D721Med (cell line): ENCODE data around the gene ARL13A.
"Not testable (repeated sequence)": the region's sequence is repeated elsewhere in the genome, so short reads cannot be mapped to it uniquely, and the experiment has no call there.

Experiments
- DNase-seq: peaks from one replicate; pipeline ENCODE4 v3.0.0; 2011; ENCODE audit warnings: low spot score; ENCODE audit not compliant: insufficient read length
- FAIRE-seq: peaks from 2 replicates; lab custom pipeline; 2011; peaks lifted over from hg19 to GRCh38; lab: Jason Lieb, UNC
- TF ChIP-seq, protein P1 (sequence below): IDR thresholded peaks from 2 replicates; pipeline ENCODE4 v1.5.1; 2012; ENCODE audit warnings: mild to moderate bottlenecking, control low read depth; ENCODE audit not compliant: insufficient read depth; ENCODE audit errors: missing control alignments

Gene ARL13A

GRCh38 chrX:100969936-100970335, 428 bp downstream of the ARL13A start:
- TF ChIP-seq, protein P1, sequence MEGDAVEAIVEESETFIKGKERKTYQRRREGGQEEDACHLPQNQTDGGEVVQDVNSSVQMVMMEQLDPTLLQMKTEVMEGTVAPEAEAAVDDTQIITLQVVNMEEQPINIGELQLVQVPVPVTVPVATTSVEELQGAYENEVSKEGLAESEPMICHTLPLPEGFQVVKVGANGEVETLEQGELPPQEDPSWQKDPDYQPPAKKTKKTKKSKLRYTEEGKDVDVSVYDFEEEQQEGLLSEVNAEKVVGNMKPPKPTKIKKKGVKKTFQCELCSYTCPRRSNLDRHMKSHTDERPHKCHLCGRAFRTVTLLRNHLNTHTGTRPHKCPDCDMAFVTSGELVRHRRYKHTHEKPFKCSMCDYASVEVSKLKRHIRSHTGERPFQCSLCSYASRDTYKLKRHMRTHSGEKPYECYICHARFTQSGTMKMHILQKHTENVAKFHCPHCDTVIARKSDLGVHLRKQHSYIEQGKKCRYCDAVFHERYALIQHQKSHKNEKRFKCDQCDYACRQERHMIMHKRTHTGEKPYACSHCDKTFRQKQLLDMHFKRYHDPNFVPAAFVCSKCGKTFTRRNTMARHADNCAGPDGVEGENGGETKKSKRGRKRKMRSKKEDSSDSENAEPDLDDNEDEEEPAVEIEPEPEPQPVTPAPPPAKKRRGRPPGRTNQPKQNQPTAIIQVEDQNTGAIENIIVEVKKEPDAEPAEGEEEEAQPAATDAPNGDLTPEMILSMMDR, result no peak
- no peak for DNase-seq
- no peak for FAIRE-seq

- DNase-seq, result no peak
- TF ChIP-seq, protein P1, result no peak
- no peak for FAIRE-seq
These were observed 3.9 kb downstream of the ARL13A start for GRCh38 chrX:100973411-100973810.

- no peak for DNase-seq
- TF ChIP-seq, protein P1, result no peak
- no peak for FAIRE-seq
These were observed 5.7 kb downstream of the ARL13A start for GRCh38 chrX:100975212-100975611.

- no peak for DNase-seq
- TF ChIP-seq, protein P1, result no peak
- FAIRE-seq, result no peak
These were observed 6.7 kb downstream of the ARL13A start for GRCh38 chrX:100976211-100976610.

DNA sequence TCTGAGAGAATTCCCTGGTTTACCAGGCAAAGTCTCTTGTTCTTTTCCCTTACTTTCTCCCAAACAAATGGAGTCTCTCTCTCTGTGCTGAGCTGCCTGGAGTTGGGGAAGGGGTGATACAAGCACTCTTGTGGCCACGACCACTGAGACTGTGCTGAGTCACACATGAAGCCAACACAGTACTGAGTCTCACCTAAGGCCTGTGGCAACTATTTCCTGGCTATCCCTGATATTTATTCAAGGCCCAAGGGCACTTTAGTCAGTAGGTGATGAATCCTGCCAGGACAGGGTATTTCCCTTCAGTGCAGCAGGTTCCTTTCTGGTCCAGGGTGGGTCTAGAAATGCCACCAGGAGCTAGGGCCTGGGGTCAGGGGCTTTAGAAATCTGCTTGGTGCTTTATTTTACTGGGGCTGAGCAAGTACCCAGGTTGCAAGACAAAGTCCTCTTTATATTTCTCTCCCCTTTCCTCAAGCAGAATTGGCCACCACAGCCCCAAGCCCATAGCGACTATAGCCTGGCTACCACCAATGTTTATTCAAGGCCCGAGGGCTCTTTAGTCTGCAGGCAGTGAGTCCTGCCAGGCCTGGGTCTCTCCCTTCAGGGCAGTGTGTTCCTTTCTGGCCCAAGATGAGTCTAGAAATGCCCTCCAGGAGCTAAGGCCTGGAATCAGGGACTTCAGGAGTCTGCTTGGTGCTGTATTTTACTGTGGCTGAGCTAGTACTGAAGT, 10.5 kb downstream of the ARL13A start:
- TF ChIP-seq, protein P1, result no peak
- DNase-seq, result no peak
- no peak for FAIRE-seq

DNA sequence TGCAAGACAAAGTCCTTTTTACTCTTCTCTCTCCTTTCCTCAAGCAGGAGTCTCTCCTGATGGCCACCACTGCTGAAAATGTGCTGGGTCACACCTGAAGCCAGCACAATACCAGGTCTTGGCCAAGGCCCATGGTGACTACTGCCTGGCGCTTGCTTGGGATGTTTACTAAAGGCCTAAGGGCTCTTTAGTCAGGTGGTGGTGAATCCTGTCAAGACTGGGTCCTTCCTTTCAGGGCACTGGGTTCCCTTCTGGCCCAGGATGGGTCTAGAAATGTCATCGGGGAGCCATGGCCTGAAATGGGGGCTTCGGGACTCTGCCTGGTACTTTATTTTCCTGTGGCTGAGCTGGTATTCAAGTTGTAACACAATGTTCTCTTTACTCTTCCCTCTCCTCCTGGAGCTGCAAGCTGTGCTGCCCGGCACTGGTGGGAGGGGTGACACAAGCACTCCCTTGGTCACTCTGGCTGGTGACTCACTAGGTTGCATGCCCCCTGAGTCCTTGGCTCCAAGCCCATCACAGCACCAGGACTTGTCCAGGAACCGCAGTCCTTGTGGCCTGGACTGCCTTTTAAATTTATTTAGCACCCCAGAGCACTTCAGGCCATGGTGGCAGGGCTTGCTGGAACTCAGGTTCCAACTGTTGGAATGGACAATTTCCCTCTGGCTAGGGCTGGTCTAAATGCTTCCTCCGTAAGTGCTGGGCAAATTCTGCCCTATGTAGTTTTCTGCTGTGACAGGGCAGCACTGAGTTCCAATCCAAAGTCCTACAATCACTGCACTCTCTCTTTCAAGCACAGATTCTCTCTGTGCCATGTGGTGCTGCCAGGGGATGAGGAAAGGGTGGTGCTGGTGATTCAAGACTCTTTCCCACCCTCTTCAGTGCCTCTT, 11.3 kb downstream of the ARL13A start:
- DNase-seq, result no peak
- TF ChIP-seq, protein P1, result no peak
- FAIRE-seq, result no peak

DNA sequence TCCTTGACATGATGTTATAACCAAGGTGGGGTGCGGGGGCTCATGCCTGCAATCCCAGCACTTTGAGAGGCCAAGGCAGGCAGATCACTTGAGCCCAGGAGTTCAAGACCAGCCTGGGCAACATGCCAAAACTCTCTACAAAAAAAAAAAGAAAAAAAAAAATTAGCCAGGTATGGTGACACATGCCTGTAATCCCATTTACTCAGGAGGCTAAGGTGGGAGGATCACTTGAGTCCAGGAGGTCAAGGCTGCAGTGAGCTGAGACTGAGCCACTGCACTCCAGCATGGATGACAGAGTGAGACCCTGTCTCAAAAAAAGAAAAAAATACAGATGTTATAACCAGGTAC, 12.0 kb downstream of the ARL13A start:
- not testable (repeated sequence) for DNase-seq, FAIRE-seq
